ENCODE measurements around the gene NUP62. TPM values are rescaled to one million over a fixed set of nuclear protein-coding genes. Genes with fewer than 3 reads are reported as not detected.

NUP62 gene
- total RNA-seq, 6 experiments from 2014 or later: 9.3 to 55.5 (median 32.6) TPM

DNA sequence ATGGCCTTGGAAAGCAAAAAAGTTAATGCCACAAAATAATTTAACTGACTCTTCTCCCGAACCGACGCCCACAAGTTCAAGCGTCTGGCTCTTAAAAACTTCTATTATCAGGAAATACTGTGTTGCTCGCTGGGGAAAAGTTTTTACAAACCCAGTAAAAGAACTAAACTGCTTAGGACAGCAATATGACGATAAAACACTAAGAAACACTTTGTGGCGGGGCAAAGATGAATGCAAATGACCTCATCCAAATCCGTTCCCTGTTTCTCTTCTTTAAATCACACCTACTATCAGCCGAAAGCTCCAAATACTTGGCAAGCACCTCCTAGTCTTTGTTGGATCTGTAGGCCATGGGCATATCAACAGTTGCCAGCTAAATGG lies 26.8 kb upstream of the NUP62 start:
- DNase-seq (no peak), ATAC-seq (no peak)
- intact Hi-C loops (cut with DNase I): no loop called here
- Histone ChIP-seq H3K27me3 (no peaks in the 10 kb centered on the region), H3K36me3 (no peaks in the 10 kb centered on the region), H3K4me1 (peaks cover 0 to 10% (median 0%) of the 10 kb centered on the region in 4 donors), H3K27ac (no peak overlapping the region), H3K4me3 (no peak overlapping the region), H3K9me3 (no peaks in the 10 kb centered on the region)
- WGBS (ENCODE audit: insufficient coverage, low coverage, low lambda C conversion rate, missing lambda C conversion rate): 37% methylated on average over 9 of the region's 9 CpGs
- TF ChIP-seq POLR2A (IDR thresholded peaks at IDR 0.05): no peak
- TF ChIP-seq, protein P1, sequence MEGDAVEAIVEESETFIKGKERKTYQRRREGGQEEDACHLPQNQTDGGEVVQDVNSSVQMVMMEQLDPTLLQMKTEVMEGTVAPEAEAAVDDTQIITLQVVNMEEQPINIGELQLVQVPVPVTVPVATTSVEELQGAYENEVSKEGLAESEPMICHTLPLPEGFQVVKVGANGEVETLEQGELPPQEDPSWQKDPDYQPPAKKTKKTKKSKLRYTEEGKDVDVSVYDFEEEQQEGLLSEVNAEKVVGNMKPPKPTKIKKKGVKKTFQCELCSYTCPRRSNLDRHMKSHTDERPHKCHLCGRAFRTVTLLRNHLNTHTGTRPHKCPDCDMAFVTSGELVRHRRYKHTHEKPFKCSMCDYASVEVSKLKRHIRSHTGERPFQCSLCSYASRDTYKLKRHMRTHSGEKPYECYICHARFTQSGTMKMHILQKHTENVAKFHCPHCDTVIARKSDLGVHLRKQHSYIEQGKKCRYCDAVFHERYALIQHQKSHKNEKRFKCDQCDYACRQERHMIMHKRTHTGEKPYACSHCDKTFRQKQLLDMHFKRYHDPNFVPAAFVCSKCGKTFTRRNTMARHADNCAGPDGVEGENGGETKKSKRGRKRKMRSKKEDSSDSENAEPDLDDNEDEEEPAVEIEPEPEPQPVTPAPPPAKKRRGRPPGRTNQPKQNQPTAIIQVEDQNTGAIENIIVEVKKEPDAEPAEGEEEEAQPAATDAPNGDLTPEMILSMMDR (IDR thresholded peaks at IDR 0.05): no peak

DNA sequence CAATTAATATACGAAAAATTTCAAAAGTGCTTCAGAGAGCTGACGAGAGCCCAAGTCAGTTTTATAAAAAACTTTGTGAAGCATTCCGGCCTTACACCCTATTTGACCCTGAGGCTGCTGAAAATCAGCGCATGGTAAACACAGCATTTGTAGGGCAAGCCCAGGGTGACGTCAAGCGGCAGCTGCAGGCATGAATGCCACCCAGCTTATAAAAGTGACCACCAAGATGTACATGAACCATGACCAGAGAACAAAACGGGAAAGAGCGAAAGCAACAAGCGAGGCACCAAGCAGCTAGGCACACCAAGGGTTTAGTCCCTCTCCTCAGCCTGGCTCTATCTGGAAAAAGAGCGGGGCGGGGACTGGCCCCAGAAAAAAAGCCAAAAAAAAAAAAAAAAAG lies 25.6 kb upstream of the NUP62 start:
- intact Hi-C loops (cut with DNase I): no loop called here
- H3K4me3 ChIP-seq: no peak overlapping the region
- TF ChIP-seq POLR2A (IDR thresholded peaks at IDR 0.05): no peak
- TF ChIP-seq, protein P1 (IDR thresholded peaks at IDR 0.05): no peak
- DNase-seq (no peak), ATAC-seq (no peak)
- 56% methylated on average over 11 of the region's 11 CpGs for WGBS (ENCODE audit: insufficient coverage, low coverage, low lambda C conversion rate, missing lambda C conversion rate)
- no peaks in the 10 kb centered on the region for H3K27me3 ChIP-seq
- no peaks in the 10 kb centered on the region for H3K9me3 ChIP-seq
- H3K4me1 ChIP-seq: peaks cover 0 to 10% (median 0%) of the 10 kb centered on the region in 4 donors
- no peaks in the 10 kb centered on the region for H3K36me3 ChIP-seq
- no peak overlapping the region for H3K27ac ChIP-seq

DNA sequence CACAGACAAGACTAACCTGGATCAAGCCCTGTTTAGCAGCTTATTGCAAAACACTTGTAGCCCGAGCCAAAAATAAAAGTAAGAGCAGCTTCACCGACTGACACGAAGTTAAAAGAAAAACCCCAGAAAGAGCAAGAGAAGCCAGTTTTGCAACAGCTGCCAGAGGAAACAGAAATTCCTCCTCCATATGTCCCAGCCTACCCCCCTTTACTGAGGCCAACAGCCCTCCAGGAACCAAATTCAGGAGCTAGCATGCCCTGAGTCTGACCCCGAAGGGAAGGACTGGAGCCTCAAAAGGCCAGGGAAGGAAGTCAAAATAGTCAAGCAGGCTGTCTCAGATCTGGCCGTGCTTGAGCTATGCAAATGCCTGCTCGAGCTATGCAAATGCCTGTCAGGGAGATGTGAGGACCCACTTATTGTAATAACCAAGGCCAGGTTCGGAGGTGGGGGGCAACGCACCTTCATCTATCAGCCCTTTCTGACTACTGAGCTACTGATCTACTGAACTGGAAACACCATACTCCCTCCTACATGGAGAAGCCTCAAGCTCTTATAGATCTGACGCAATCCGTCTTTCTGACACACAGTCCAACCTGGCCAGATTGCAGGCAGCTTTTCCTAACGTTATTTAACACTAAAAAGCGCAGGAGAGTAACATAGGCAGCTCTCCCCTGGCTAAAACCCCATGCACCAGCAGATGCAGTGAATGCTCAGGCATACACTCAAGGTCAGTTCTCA lies 25.0 kb upstream of the NUP62 start:
- Histone ChIP-seq H3K4me1 (peaks cover 0 to 10% (median 0%) of the 10 kb centered on the region in 4 donors), H3K4me3 (no peak overlapping the region), H3K27me3 (no peaks in the 10 kb centered on the region), H3K36me3 (no peaks in the 10 kb centered on the region), H3K27ac (no peak overlapping the region), H3K9me3 (no peaks in the 10 kb centered on the region)
- WGBS (ENCODE audit: insufficient coverage, low coverage, low lambda C conversion rate, missing lambda C conversion rate): 11% methylated on average over 9 of the region's 12 CpGs
- TF ChIP-seq, protein P1 (IDR thresholded peaks at IDR 0.05): no peak
- TF ChIP-seq POLR2A (IDR thresholded peaks at IDR 0.05): no peak
- peak; percentile 62 to 75 (median 69) for ATAC-seq
- no peak for DNase-seq
- intact Hi-C loops (cut with DNase I): no loop called here

DNA sequence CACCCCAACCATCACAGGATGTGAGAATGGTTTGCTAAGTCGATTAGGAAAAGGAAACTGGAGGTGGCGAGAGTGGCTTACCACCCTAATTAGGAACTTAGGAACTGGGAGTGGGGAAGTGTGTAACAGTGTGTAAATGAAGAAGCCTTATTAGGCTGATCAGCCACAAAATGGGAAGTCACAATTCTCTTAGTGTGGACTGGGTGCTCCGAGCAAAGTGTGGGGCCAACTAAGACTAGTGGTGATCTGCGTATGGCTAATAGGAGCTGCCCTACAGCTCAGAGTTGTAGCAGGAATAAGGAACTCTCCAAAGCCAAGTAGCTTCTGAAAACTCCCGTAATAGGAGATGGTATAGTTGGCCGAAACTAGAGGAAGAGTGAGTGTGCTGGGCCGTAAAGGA lies 24.1 kb upstream of the NUP62 start:
- DNase-seq (no peak), ATAC-seq (peak; percentile 17 to 57 (median 34))
- TF ChIP-seq, protein P1 (IDR thresholded peaks at IDR 0.05): no peak
- Histone ChIP-seq H3K36me3 (no peaks in the 10 kb centered on the region), H3K4me1 (peaks cover 0 to 10% (median 0%) of the 10 kb centered on the region in 4 donors), H3K27me3 (no peaks in the 10 kb centered on the region), H3K9me3 (no peaks in the 10 kb centered on the region), H3K4me3 (no peak overlapping the region), H3K27ac (no peak overlapping the region)
- intact Hi-C loops (cut with DNase I): no loop called here
- WGBS (ENCODE audit: insufficient coverage, low coverage, low lambda C conversion rate, missing lambda C conversion rate): 46% methylated on average over 6 of the region's 7 CpGs

Data from right lobe of liver (tissue), 6 donors.